SU-DHL-6 (cell line): ENCODE data around the gene MACF1.

Experiments
- H2AFZ ChIP-seq: fragments of 200-600 bp; sonication (generic); 2 replicates; pipeline ENCODE4 v1.6.1; 2014; ENCODE audit warnings: low read depth, mild to moderate bottlenecking, moderate library complexity, mixed read lengths, antibody characterized with exemption, low read length; ENCODE audit not compliant: severe bottlenecking
- H3F3A ChIP-seq: fragments of 200-600 bp; shearing (Covaris generic); 2 replicates; pipeline ENCODE4 v1.6.0; 2016; ENCODE audit warnings: antibody characterized with exemption, mild to moderate bottlenecking; ENCODE audit not compliant: insufficient read depth
- H3K27ac ChIP-seq: fragments of 200-600 bp; sonication (generic); 2 replicates; pipeline ENCODE4 v1.5.1; 2016; ENCODE audit warnings: low read depth, mild to moderate bottlenecking, low read length, moderate library complexity, mixed read lengths
- H3K27me3 ChIP-seq: fragments of 200-600 bp; sonication (generic), shearing (Covaris generic); 2 replicates; pipeline ENCODE4 v1.6.0; 2014; ENCODE audit warnings: mild to moderate bottlenecking, low read length
- H3K36me3 ChIP-seq: fragments of 200-600 bp; sonication (generic); 2 replicates; pipeline ENCODE4 v1.6.1; 2014; ENCODE audit warnings: mild to moderate bottlenecking, low read length, mixed read lengths
- H3K4me2 ChIP-seq: fragments of 300-600, 200-600 bp; shearing (Covaris generic), sonication (generic); 2 replicates; pipeline ENCODE4 v1.6.0; 2014; ENCODE audit warnings: low read length, low read depth, mild to moderate bottlenecking; ENCODE audit not compliant: poor library complexity, severe bottlenecking
- H3K4me3 ChIP-seq: fragments of 200-600 bp; sonication (generic); 2 replicates; pipeline ENCODE4 v1.5.1; 2014; ENCODE audit warnings: antibody characterized with exemption, low read length, mild to moderate bottlenecking, mixed read lengths; ENCODE audit not compliant: insufficient read depth, poor library complexity, severe bottlenecking
- H3K79me2 ChIP-seq: fragments of 200-600 bp; sonication (generic); 2 replicates; pipeline ENCODE4 v1.6.1; 2014; ENCODE audit warnings: mild to moderate bottlenecking, low read length, moderate library complexity; ENCODE audit not compliant: insufficient read depth
- H3K9ac ChIP-seq: fragments of 200-600 bp; sonication (generic); 2 replicates; pipeline ENCODE4 v1.7.0; 2014; ENCODE audit warnings: mild to moderate bottlenecking, low read length
- H3K9me2 ChIP-seq: fragments of 200-600 bp; sonication (generic); replicated peaks from 2 replicates; pipeline ENCODE4 v1.6.1; 2014; ENCODE audit warnings: low read length; ENCODE audit not compliant: insufficient read depth
- H3K9me3 ChIP-seq: fragments of 200-600 bp; sonication (generic); 2 replicates; pipeline ENCODE4 v1.6.1; 2014; ENCODE audit warnings: low read length, mixed read lengths; ENCODE audit not compliant: insufficient read depth
- H4K20me1 ChIP-seq: fragments of 200-600 bp; sonication (generic); 2 replicates; pipeline ENCODE4 v1.6.1; 2014; ENCODE audit warnings: low read depth, mild to moderate bottlenecking, antibody characterized with exemption, low read length, moderate library complexity, mixed read lengths
- EZH2phosphoT487 ChIP-seq: fragments of 200-600 bp; sonication (generic), shearing (Covaris generic); conservative IDR thresholded peaks from 2 replicates; pipeline ENCODE4 v1.6.1; 2018; ENCODE audit warnings: mild to moderate bottlenecking, antibody characterized with exemption, low read length, moderate library complexity, mixed read lengths
- TF ChIP-seq, protein P1 (sequence below): fragments of 200-600 bp; sonication (generic); IDR thresholded peaks from one replicate; pipeline ENCODE4 v1.5.1; 2017; ENCODE audit warnings: antibody characterized with exemption, mild to moderate bottlenecking, low read length, moderate library complexity; ENCODE audit not compliant: insufficient read depth, poor library complexity, severe bottlenecking

Gene MACF1

DNA sequence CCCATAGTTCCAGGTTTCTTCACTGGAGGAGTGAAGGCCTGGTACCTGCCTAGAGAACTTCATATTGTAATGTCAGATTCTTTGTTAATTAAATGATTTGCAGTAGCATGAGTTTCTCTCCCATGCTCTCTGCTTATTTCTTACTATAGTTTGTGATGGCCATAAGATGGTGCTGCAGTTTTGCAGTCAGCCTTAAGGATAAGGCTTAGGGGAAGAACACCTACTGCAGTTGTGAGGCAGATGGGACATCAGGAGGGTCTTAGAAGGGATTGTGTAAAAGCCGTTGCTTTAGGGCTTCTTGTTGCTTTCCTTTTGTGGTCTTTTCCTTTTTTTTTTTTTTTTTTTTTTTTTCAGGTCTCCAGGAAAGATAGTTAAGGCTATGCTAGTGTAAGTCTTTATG lies 61.8 kb downstream of the MACF1 start:
- H3K27ac ChIP-seq: no peak overlapping the region
- peaks cover 5% of the 10 kb centered on the region; the same call in 1 of the 2 replicates for H4K20me1 ChIP-seq
- no peak overlapping the region for H3K4me3 ChIP-seq
- no peak for TF ChIP-seq EZH2phosphoT487
- TF ChIP-seq, protein P1, sequence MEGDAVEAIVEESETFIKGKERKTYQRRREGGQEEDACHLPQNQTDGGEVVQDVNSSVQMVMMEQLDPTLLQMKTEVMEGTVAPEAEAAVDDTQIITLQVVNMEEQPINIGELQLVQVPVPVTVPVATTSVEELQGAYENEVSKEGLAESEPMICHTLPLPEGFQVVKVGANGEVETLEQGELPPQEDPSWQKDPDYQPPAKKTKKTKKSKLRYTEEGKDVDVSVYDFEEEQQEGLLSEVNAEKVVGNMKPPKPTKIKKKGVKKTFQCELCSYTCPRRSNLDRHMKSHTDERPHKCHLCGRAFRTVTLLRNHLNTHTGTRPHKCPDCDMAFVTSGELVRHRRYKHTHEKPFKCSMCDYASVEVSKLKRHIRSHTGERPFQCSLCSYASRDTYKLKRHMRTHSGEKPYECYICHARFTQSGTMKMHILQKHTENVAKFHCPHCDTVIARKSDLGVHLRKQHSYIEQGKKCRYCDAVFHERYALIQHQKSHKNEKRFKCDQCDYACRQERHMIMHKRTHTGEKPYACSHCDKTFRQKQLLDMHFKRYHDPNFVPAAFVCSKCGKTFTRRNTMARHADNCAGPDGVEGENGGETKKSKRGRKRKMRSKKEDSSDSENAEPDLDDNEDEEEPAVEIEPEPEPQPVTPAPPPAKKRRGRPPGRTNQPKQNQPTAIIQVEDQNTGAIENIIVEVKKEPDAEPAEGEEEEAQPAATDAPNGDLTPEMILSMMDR: no peak
- no peaks in the 10 kb centered on the region for H3K27me3 ChIP-seq
- H3K79me2 ChIP-seq: peaks cover 76% of the 10 kb centered on the region
- H3K4me2 ChIP-seq: no peak overlapping the region
- no peaks in the 10 kb centered on the region for H3K9me3 ChIP-seq
- no peak overlapping the region for H2AFZ ChIP-seq
- H3K9me2 ChIP-seq: no peaks in the 10 kb centered on the region
- peaks cover 4% of the 10 kb centered on the region; the same call in 1 of the 2 replicates for H3K36me3 ChIP-seq
- no peak overlapping the region for H3K9ac ChIP-seq
- no peaks in the 10 kb centered on the region for H3F3A ChIP-seq

DNA sequence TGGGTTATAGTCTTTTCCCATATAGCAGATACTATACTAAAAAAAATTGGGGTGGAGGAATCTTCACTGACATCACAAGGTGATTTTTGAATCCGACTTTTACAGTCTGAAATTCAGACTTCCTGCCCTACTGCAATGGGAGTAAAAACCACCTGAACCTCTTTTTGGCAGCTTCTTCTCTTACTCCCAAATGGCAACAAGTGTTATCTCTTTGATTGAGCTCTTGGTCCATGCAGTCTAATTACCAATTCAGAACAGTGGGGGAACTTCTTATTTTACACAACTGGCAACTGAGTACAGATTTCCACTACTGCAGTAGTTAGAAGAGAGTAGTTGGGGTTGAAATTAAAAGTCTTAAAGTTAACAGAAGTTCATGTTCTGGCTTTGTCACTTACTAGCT lies 62.3 kb downstream of the MACF1 start:
- TF ChIP-seq, protein P1: no peak
- no peak overlapping the region for H3K4me2 ChIP-seq

DNA sequence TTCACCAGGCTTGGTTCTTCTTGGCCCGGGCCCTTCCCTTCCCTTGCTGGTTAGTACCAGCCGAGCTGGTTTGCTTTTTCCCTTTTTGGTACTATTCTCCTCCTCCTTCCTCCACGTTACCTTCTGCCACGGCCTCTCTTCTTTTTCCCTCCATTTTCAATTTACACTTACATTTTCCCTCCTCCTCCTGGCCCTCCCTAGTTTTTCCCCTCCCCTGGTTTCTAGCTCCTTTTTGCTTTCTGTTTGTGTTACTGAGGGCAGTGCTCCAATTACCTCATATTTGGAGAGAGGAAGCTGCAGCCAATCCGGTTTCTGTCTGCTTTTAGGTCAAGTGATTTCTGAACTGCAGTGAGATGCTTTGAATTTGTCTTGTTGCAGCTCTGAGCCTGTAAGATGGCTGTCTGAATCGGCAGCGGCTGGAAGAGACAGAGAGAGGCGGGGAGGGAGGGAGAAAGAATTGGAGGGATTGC lies 63.7 kb downstream of the MACF1 start:
- no peaks in the 10 kb centered on the region for H3K9me3 ChIP-seq
- no peak overlapping the region for H2AFZ ChIP-seq
- peak overlapping the region; percentile 42 for H3K4me2 ChIP-seq
- no peaks in the 10 kb centered on the region for H3F3A ChIP-seq
- no peaks in the 10 kb centered on the region for H3K27me3 ChIP-seq
- 0 out of 2 replicates have a peak overlapping the region, but pooled peaks have one; percentile 6 for H3K9ac ChIP-seq
- peaks cover 80% of the 10 kb centered on the region for H3K79me2 ChIP-seq
- no peak overlapping the region for H3K27ac ChIP-seq
- peaks cover 6% of the 10 kb centered on the region; the same call in 1 of the 2 replicates for H4K20me1 ChIP-seq
- H3K36me3 ChIP-seq: no peaks in the 10 kb centered on the region
- H3K9me2 ChIP-seq: no peaks in the 10 kb centered on the region
- no peak overlapping the region for H3K4me3 ChIP-seq
- TF ChIP-seq, protein P1: no peak
- no peak for TF ChIP-seq EZH2phosphoT487

More for the DNA sequence above, 62.3 kb downstream of the MACF1 start:
- Histone ChIP-seq H3K79me2 (peaks cover 76% of the 10 kb centered on the region), H3F3A (no peaks in the 10 kb centered on the region), H3K9me2 (no peaks in the 10 kb centered on the region), H3K4me3 (no peak overlapping the region), H3K36me3 (no peaks in the 10 kb centered on the region), H3K27me3 (no peaks in the 10 kb centered on the region), H3K9ac (no peak overlapping the region), H3K9me3 (no peaks in the 10 kb centered on the region), H3K27ac (no peak overlapping the region), H2AFZ (no peak overlapping the region), H4K20me1 (peaks cover 6% of the 10 kb centered on the region; the same call in 1 of the 2 replicates)
